ENCODE measurements around the gene MON1B. TPM values are rescaled to one million over a fixed set of nuclear protein-coding genes. Genes with fewer than 3 reads are reported as not detected.
A peak's percentile ranks its signal among the peaks of the same experiment; 100 is the strongest.

Gene MON1B
- total and polyA plus RNA-seq, 2 of the 13 experiments (the other 11 are each of a cell fraction or from before 2014, with no cell fraction given) = 13.4 to 15.6 TPM

- TF ChIP-seq ZMYM3 (CRISPR knock-in tag; IDR thresholded peaks at IDR 0.05) (no peak), HIC2 (CRISPR knock-in tag; IDR thresholded peaks at IDR 0.05; ENCODE audit: low read depth) (no peak), ZBTB1 (CRISPR knock-in tag; IDR thresholded peaks at IDR 0.05; ENCODE audit: borderline replicate concordance) (no peak), ZNF564 (CRISPR knock-in tag; IDR thresholded peaks at IDR 0.05) (no peak), ATF1 (CRISPR knock-in tag; IDR thresholded peaks at IDR 0.05) (no peak), PAF1 (CRISPR knock-in tag; IDR thresholded peaks at IDR 0.05) (no peak), SCMH1 (CRISPR knock-in tag; IDR thresholded peaks at IDR 0.05; ENCODE audit: borderline replicate concordance) (no peak), KLF11 (CRISPR knock-in tag; IDR thresholded peaks at IDR 0.05) (0 out of 2 replicates have a peak, but pooled peaks have one; percentile 42), TRIM24 (CRISPR knock-in tag; IDR thresholded peaks at IDR 0.05) (no peak), ZBTB7B (CRISPR knock-in tag; IDR thresholded peaks at IDR 0.05) (no peak), PCBP2 (optimal IDR thresholded peaks at IDR 0.05; ENCODE audit: low read depth, low read length, poor library complexity, severe bottlenecking) (no peak), STAT5B (CRISPR knock-in tag; IDR thresholded peaks at IDR 0.05) (no peak), ZNF292 (CRISPR knock-in tag; IDR thresholded peaks at IDR 0.05; ENCODE audit: borderline replicate concordance, low read depth) (no peak; the same call in 1 of the 2 replicates), CEBPG (CRISPR knock-in tag; IDR thresholded peaks at IDR 0.05) (peak; percentile 71), ZNF576 (CRISPR knock-in tag; IDR thresholded peaks at IDR 0.05) (no peak), ZNF639 (CRISPR knock-in tag; conservative IDR thresholded peaks at IDR 0.05) (no peak), TCF12 (IDR thresholded peaks at IDR 0.05) (no peak), TCF12 (CRISPR knock-in tag; IDR thresholded peaks at IDR 0.05) (no peak), SNAI1 (CRISPR knock-in tag; IDR thresholded peaks at IDR 0.05; ENCODE audit: borderline replicate concordance) (no peak), ARNT2 (CRISPR knock-in tag; IDR thresholded peaks at IDR 0.05; ENCODE audit: low read depth) (0 out of 2 replicates have a peak, but pooled peaks have one; percentile 50), ZNF264 (CRISPR knock-in tag; IDR thresholded peaks at IDR 0.05) (no peak; the same call in 1 of the 2 replicates), SP140L (CRISPR knock-in tag; IDR thresholded peaks at IDR 0.05; ENCODE audit: borderline replicate concordance) (peak; percentile 83; the same call in 1 of the 2 replicates), ZNF788 (CRISPR knock-in tag; IDR thresholded peaks at IDR 0.05; ENCODE audit: borderline replicate concordance) (peak; percentile 62; the same call in 1 of the 2 replicates), ZNF142 (CRISPR knock-in tag; IDR thresholded peaks at IDR 0.05) (peak; percentile 65; the same call in 1 of the 2 replicates)
Observed at GRCh38 chr16:77236063-77236511, 45.1 kb downstream of the MON1B start (continued).
